GM23338 (cell line): ENCODE measurements around the gene CNPY1.

Experiments
- EZH2 ChIP-seq: fragments of 200-600 bp; sonication (generic); IDR thresholded peaks from one replicate; pipeline ENCODE4 v1.8.0; 2017; ENCODE audit warnings: antibody characterized with exemption, mild to moderate bottlenecking, low read depth; ENCODE audit not compliant: unreplicated experiment
- EZH2phosphoT487 ChIP-seq: fragments of 200-600 bp; sonication (generic); IDR thresholded peaks from one replicate; pipeline ENCODE4 v1.8.1; 2018; ENCODE audit warnings: antibody characterized with exemption; ENCODE audit not compliant: unreplicated experiment
- JUNB ChIP-seq: IDR thresholded peaks from one replicate; pipeline ENCODE4 v1.6.1; 2016; ENCODE audit warnings: antibody characterized with exemption; ENCODE audit not compliant: unreplicated experiment
- NANOG ChIP-seq: IDR thresholded peaks from 2 replicates; pipeline ENCODE4 v1.6.1; 2016; ENCODE audit warnings: antibody characterized with exemption, borderline replicate concordance
- POLR2AphosphoS5 ChIP-seq: IDR thresholded peaks from 2 replicates; pipeline ENCODE4 v1.6.1; 2016; ENCODE audit warnings: antibody characterized with exemption, low read depth
- REST ChIP-seq: IDR thresholded peaks from one replicate; pipeline ENCODE4 v1.6.1; 2018; ENCODE audit warnings: antibody characterized with exemption; ENCODE audit not compliant: unreplicated experiment
- ZNF331 ChIP-seq: fragments of 250-450 bp; sonication (Bioruptor Pico); IDR thresholded peaks from 2 replicates; pipeline ENCODE4 v1.5.0; 2020; ENCODE audit warnings: low read depth, mild to moderate bottlenecking, moderate library complexity
- TF ChIP-seq, protein P1 (sequence below), 2 experiments: fragments of 200-600 bp in 1 of 2; sonication (generic) in 1 of 2; conservative IDR thresholded peaks; 2 replicates each; pipeline versions ENCODE4 v1.5.1 to v1.6.1; 2016 to 2017; ENCODE audit warnings: antibody characterized with exemption in 2 of 2, low read depth in 2 of 2, mild to moderate bottlenecking in 2 of 2, moderate library complexity in 1 of 2

DNA sequence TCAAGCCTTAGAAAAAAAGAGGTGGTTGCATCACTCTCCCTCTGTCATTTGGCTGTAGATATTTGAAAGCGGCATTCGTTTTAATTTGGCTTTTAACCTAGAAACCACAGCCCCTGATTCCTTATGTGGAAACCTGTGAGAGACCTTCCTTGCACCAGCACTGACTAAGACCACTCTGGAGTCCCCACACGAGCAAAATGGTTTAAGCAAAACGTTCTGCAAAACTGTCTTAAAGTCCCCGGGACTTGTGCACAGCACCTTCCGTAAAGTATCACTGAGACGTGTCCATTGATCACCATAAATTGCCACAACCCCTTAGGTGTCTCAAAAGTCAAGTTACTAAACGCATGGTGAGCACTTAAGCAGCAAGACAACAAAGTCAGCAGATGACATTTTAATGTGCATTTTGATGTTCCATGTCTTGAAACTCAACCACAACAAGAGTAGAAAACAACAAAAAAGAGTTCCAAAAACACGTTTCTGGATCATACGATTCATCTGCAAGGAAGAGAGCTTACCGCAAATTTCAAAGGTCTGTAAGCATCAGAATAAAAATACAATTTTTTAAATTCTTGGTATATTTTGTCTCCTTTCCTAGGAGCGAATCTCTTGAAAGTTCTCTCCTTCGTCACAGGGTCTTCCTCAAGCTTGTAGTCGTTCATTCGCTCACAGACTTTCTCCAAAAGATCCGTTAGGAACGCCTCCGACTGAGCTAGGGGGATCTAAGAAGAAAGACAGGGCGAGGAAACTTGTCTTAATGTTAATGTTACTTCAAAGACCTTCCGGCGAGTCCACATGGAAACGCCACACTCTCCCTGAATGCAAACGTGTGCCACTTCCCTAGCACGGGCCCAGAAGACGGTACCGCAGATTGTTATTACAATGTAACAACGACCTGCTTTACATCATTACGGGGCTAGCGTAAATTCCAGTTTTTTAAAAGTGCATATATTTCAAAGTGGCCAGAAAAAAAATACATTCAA, 37.7 kb downstream of the CNPY1 start:
- TF ChIP-seq, protein P1, sequence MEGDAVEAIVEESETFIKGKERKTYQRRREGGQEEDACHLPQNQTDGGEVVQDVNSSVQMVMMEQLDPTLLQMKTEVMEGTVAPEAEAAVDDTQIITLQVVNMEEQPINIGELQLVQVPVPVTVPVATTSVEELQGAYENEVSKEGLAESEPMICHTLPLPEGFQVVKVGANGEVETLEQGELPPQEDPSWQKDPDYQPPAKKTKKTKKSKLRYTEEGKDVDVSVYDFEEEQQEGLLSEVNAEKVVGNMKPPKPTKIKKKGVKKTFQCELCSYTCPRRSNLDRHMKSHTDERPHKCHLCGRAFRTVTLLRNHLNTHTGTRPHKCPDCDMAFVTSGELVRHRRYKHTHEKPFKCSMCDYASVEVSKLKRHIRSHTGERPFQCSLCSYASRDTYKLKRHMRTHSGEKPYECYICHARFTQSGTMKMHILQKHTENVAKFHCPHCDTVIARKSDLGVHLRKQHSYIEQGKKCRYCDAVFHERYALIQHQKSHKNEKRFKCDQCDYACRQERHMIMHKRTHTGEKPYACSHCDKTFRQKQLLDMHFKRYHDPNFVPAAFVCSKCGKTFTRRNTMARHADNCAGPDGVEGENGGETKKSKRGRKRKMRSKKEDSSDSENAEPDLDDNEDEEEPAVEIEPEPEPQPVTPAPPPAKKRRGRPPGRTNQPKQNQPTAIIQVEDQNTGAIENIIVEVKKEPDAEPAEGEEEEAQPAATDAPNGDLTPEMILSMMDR (conservative IDR thresholded peaks at IDR 0.05; ENCODE audit: low read depth in 2 of 2) = no peak
- TF ChIP-seq EZH2 = no peak
- no peak for TF ChIP-seq REST
- no peak for TF ChIP-seq EZH2phosphoT487
- no peak for TF ChIP-seq NANOG
- TF ChIP-seq JUNB = no peak
- TF ChIP-seq ZNF331 (CRISPR knock-in tag) = no peak
- TF ChIP-seq POLR2AphosphoS5 = no peak
